AG09319 (cell line): Measurements from ENCODE around the gene SLC20A1.

ENCODE experiments used
- DNase-seq: peaks from one replicate; pipeline ENCODE4 v3.0.0-alpha.2; 2010; ENCODE audit warnings: low read depth; ENCODE audit errors: extremely low read depth
- CTCF ChIP-seq: IDR thresholded peaks from 2 replicates; pipeline ENCODE4 v1.5.1; 2011; ENCODE audit warnings: low read depth, mild to moderate bottlenecking, inconsistent platforms, low read length, moderate library complexity

Gene SLC20A1

GRCh38 chr2:112674229-112674628 lies 28.5 kb downstream of the SLC20A1 start:
- TF ChIP-seq CTCF = no peak
- DNase-seq = no peak

- no peak for TF ChIP-seq CTCF
- no peak for DNase-seq
Measured at GRCh38 chr2:112679484-112679883, 33.7 kb downstream of the SLC20A1 start.

- DNase-seq = no peak
Measured at GRCh38 chr2:112680666-112681101, 34.9 kb downstream of the SLC20A1 start.

GRCh38 chr2:112682101-112682500 lies 36.4 kb downstream of the SLC20A1 start:
- no peak for DNase-seq
- TF ChIP-seq CTCF = no peak

More at GRCh38 chr2:112680666-112681101, 34.9 kb downstream of the SLC20A1 start:
- TF ChIP-seq CTCF = no peak

- TF ChIP-seq CTCF = no peak
- DNase-seq = no peak
Measured at GRCh38 chr2:112683550-112684414, 38.0 kb downstream of the SLC20A1 start.

- no peak for TF ChIP-seq CTCF
- DNase-seq = no peak
Measured at GRCh38 chr2:112684415-112684775, 38.7 kb downstream of the SLC20A1 start.

- TF ChIP-seq CTCF = no peak
- no peak for DNase-seq
Measured at GRCh38 chr2:112685271-112685884, 39.6 kb downstream of the SLC20A1 start.
